Measurements from ENCODE around the gene TPCN1. TPM values are rescaled to one million over a fixed set of nuclear protein-coding genes. Genes with fewer than 3 reads are reported as not detected.

The TPCN1 gene
- total RNA-seq, 1 donor from 2014 or later: 57.5 TPM

DNA sequence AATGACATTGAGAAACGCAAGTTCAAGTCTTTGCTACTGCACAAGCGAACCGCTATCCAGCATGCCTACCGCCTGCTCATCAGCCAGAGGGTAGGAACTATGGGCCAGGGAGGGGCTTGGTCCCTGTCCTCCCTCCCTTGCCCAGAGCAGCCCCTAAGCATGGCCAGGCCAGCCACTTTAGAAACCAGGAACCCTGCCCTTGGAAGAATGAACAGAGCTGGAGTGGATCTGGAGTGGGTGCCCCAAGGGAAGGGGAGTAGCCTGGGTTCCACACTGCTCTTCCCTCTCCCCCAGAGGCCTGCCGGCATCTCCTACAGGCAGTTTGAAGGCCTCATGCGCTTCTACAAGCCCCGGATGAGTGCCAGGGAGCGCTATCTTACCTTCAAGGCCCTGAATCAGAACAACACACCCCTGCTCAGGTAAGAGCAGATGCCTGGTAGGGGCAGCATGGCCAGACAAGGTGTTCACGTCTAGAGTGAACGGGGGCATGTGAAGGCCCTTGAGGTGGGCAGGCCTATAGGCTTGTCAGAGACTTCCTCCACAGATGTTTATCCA, 55.8 kb downstream of the TPCN1 start:
- intact Hi-C loops (cut with micrococcal nuclease): loop anchor here (5.0 kb wide), 1 partner anchor 80 kb away; no protein-coding TSS in a partner anchor

DNA sequence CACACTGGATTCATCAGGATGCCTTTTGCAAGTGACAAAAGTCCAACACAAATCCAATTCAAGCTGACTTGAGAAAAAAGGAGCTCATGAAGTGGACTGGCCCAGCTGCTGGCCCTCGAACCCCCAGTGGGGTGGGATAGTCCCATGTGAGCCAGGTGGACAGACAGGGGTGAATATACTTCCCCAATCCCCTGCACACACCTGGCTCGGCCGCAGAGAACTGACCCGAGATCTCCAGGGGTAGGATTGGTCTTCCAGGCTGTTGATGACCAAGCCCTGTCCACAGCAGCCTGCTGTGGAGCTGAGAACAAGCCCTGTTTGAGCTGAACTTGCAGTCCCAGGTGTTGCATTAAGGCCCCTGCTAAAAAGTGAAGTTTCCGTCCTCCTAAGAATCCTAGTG, 56.2 kb downstream of the TPCN1 start:
- intact Hi-C loops (cut with micrococcal nuclease): loop anchor here (5.0 kb wide), 1 partner anchor 80 kb away; no protein-coding TSS in a partner anchor

DNA sequence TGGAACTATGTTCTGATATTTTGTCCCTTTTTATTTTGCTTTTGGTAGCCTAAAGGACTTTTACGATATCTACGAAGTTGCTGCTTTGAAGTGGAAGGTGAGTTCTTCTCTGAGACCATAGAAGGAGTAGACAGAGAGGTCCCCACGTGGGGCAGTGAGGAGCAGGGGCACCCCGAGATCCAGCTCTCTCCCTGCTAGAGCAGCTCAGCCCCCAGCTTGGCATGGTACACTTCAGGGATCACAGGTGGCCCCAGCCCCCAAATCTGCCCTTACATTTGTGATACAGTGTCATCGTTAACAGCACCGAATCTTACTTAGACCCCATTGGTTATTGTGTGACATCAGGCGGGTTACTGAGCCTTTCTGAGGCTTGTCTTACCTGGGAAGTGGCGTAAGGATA, 56.9 kb downstream of the TPCN1 start:
- intact Hi-C loops (cut with micrococcal nuclease): loop anchor here (5.0 kb wide), 1 partner anchor 81 kb away; no protein-coding TSS in a partner anchor

DNA sequence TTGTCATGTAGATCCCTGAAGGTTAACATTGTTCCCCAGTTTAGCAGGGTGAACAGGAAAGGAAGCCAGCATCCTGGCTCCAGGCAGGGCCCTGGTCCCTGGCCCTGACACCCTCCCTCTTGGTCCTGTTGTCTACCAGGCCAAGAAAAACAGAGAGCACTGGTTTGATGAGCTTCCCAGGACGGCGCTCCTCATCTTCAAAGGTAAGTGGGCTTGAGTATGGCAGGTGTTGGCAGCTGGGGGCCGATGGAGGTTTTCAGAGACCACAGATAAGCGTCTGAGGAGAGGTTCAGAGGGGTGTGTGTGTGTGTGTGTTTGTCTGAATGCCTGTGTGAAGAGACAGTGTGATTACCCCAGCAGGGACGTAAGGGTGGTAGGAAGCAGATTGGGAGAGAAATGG, 57.4 kb downstream of the TPCN1 start:
- intact Hi-C loops (cut with micrococcal nuclease): loop anchor here (5.0 kb wide), 1 partner anchor 81 kb away; no protein-coding TSS in a partner anchor

DNA sequence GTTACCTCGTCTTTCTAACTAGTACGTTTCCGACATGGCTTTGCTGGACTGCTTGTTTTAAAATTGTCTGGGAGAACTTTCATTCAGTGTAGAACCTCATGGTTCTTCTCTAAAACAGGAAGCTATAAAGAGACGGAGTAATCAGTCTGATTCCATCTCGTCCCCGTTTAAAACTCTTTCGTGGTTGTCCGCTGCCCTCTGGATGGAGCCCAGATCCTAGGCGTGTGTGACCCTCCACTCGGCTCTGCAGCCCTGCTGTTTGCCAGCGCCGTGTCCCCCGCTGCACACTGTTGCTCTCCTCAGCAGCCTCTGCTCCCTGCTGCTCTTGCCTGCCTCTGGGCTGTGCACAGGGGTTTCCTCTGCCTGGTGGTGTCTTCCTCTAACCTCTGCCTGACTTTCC, 63.5 kb downstream of the TPCN1 start:
- intact Hi-C loops (cut with micrococcal nuclease): no loop called here

DNA sequence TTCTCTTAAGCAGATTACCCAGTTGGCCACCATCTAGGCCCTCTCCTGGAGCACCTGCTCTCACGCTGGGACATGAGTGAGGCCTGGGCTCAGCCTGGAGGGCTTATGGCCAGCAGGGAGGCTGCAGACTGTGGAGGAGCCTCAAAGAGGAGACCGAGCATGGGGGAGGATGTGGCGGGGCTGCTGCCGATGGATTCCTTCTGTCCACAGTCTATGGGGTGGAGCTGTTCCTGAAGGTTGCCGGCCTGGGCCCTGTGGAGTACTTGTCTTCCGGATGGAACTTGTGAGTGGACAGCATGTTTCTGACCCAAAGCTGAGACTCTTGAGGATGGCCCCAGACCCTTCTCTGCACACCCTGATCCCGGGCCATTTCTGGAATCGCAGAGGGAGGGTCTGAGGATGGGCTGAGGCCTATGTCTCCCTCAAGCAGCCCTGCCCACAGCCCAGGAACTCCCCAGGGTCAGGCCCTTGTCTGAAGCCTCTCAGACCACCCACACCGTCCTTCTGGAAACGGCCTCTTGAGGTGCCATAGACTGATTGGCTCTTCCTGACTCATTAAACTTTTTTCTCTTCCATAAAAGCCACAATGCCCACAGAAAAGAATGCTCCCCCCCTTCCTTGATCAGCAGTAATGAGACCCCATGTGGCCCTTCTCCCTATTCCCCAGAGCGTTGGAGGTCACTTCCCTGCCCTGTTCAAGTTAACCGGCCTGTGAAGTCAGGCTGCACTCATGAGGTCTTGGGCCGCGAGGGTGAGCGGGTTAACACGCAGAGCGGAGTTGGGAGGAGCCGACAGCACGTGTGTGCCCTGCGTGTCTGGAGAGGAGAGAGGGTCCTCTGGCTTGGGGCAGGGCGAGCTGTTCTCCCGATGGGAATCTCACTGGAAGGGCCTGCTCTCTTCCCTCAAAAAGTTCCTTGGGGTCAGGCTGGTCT, 64.7 kb downstream of the TPCN1 start:
- intact Hi-C loops (cut with micrococcal nuclease): no loop called here

DNA sequence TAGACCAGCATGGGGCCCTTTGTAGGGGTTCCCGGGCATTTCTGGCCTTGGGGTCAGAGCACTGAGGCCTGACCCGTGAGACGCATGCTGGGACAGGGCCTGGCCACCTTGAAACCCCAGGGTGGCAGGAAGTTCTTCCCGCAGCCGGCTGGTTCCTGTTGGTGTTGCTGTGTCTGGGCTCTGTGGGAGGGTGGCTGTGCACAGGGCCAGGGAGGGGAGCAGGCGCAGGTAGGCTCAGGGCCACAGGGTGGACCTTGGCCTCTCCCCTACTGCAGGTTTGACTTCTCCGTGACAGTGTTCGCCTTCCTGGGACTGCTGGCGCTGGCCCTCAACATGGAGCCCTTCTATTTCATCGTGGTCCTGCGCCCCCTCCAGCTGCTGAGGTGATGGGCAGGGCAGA, 65.4 kb downstream of the TPCN1 start:
- intact Hi-C loops (cut with micrococcal nuclease): no loop called here

DNA sequence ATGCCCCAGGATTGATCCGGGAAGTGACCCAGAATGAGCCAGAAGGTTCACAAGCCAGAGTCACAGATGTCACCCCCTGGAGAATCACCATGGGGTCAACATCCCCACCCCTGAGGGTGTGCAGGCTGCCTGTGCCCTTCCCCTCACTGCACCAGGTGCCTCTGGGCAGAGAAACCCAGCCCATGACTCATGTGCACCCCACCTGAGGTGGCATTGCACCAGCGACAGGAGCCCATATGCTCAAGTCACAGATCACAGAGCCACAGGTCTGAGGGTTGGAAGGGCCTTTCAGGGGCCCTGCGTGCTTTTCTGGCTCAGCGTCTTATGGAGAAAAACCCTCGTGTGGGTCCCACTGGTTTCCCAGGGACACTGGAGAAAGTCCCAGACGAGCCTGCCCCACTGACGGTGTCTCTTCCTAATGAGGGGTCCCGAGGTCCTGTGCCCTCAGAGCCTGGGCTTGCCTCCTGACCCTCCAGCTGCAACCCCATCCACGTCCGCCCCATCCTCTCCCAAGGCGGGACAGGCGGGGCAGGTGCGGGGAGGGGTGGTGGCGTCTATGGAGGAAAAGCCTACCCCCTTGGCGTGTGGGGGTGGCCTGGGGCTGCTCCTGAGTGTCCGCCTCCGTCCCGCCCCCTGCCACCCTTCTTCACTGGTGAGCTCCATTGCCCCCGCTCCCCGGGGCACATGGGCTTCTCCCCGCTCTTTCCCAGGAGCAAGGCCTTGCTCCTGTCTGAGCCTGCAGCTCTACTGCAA, 66.1 kb downstream of the TPCN1 start:
- intact Hi-C loops (cut with micrococcal nuclease): no loop called here

DNA sequence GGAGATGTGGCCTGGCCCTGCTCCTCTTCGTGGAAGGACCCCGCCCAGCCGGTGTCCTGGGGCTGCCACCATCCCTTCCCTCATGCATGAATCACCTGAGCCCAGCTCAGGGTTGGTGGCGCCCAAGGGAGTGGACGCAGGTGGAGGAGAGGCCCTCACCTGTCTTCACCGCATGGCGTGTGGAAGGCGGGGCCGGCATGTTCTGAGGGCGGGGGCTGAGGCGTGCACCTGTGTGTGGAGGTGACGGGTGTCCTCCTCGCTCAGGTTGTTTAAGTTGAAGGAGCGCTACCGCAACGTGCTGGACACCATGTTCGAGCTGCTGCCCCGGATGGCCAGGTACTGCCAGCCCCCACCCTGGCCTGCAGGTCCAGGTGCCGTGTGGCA, 66.6 kb downstream of the TPCN1 start:
- intact Hi-C loops (cut with micrococcal nuclease): no loop called here

DNA sequence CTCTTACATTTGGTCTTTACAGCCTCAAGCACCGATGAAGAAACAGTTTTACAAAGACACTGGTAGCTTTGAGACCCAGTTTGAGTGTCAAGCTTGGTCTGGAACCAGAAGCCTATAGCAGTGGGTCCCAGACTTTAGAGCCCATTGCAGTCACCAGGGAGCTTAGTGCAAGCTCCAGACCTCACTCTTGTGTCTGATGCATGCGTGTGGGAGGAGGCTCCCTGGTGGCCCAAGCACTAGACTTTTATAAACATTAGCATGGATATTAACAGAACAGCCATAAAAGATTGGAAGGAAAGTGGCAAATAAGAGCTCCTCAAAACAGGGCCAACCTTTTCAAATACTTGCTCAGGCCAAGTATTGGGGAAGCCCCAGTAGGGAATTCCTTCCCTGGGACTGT, 68.1 kb downstream of the TPCN1 start:
- intact Hi-C loops (cut with micrococcal nuclease): no loop called here

DNA sequence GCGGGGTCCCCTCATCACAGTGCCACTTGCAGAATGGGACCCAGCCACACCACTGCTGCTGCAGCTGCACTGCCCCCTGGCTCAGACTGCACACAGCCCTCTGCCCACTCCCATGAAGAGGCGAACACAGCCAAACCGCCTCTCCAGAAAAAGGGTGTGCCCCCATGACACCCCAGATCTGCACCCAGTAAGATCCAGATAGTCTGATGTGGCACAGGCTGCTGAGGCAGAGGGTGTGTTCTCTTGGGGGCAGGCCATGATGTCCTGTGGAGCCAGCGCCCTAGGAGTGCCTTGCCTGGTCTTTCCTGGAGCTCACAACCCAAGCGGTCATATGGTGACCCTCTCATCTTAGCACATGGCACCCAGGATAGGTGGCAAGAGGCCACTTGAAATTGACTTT, 69.2 kb downstream of the TPCN1 start:
- intact Hi-C loops (cut with micrococcal nuclease): no loop called here

DNA sequence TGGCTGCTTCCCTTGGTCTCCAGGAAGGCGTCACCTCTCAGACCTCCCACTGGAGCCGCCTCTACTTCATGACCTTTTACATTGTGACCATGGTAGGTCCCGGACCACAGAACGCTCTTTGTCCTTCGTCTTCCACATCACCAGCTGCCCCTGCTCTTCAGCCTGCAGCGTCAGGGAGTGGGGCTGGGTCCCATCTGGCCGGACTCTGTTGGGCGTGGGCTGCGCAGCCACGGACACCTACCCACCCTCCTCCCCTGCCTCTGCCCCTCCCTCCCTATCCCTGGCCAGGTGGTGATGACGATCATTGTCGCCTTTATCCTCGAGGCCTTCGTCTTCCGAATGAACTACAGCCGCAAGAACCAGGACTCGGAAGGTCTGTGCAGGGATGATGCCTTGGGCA, 70.3 kb downstream of the TPCN1 start:
- intact Hi-C loops (cut with micrococcal nuclease): no loop called here

DNA sequence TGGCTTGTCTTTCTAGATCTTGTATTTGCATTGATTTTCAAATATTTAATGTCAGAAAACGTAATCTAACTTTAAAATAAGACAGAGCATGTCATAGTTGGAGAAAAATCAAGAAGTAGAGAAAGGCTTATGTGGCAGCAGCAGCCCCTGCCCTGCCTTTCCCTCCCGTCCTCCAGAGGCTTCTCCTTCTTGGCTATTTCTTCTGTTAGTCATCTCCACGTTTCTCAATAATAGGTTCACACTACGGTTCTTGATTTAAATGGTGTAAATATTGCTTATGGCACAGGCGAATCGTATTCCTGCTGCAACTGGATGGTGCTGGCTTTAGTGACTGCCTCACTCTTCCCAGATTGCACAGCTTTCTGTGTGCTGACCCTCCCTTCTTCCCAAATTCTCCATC, 70.8 kb downstream of the TPCN1 start:
- intact Hi-C loops (cut with micrococcal nuclease): no loop called here

DNA sequence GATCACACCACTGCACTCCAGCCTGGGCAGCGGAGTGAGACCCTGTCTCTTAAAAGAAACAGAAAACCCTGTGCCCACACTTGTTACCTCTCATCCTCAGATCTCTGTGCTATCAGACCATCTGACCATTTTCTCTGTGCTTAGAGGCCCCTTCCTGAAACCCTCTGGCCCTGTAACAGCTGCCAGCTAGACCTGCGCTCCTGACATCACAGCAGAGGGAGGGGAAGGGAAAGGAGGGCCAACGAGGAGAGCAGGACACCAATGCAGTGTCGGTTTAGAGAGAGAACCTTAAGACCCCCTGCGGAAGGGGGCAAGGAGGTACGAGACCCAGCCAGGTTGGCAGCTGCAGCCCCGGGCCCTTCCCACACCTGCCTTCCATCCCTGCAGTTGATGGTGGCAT, 71.3 kb downstream of the TPCN1 start:
- intact Hi-C loops (cut with micrococcal nuclease): no loop called here

DNA sequence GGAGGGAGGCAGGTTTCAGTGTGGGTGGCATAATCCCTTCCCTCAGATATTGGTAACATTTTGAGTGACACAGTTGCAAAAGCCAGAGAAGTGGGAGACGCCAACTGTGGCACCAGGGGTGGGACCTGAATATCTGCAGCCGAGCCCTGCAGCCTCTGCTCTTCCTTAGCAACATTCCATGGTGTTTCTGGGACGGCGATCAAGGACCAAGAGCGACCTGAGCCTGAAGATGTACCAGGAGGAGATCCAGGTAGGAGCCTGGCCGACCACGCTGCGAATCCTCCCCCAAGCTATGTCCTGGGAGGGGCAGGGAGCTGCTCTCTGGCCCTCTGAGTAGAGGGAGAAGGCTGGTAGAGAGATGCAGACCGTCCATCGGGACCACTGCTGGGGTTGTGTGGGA, 71.8 kb downstream of the TPCN1 start:
- intact Hi-C loops (cut with micrococcal nuclease): no loop called here

DNA sequence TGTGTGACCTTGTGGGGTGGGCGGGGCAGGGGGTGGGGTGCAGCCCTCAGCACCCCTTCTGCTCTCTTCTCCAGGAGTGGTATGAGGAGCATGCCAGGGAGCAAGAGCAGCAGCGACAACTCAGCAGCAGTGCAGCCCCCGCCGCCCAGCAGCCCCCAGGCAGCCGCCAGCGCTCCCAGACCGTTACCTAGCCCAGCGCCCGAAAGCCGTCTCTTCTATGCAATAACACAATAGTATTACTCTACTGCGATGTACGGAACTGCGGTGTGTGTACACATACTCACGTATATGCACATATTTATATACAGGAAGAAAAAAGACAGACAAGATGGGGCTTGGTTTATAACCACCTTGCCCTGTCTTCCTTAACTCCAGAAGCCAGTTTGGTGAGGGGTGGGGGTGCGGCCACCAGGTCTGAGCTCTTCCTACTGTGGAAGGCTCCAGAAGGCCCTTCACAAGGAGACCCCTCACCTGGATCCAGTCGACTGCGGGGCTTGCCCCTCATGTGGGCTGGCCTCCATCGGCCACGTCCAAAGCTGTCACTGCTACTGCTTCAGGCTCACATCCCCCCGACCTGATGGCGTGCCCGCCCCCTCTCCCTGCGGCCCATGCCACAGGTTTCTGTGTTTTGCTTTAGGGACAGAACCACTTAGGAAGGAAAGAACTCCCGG, 74.8 kb downstream of the TPCN1 start:
- intact Hi-C loops (cut with micrococcal nuclease): no loop called here

DNA sequence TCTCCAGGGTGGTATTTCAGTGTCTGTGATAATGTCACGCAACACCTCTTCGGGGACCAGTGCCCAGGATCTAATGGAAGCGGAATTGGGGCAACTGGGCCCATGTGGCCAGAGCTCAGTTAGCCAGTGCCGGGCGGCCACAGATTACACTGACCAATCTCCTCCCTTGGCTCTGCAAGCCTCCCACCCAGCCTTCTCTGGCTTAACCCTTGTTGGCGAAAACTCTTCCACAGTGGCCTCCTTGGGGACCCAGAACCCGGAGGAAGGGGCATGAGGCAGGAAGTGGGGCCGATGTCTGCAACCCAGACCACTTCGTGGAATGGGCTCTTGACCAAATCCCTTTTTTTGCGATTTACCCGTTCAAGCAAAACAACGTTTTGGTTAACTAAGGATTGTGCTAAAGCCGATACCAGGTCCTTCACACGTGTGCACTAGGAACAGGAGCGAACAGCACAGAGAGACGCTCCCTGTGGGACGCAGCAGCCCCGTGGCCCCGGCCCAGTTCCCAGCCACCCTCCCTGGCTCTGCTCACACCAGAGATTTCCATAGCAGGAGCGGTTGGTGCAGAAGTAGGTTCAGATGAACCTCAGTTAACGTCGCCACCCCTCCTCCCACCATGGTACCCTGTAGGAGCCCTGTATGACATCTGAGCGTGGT, 75.4 kb downstream of the TPCN1 start:
- intact Hi-C loops (cut with micrococcal nuclease): no loop called here

DNA sequence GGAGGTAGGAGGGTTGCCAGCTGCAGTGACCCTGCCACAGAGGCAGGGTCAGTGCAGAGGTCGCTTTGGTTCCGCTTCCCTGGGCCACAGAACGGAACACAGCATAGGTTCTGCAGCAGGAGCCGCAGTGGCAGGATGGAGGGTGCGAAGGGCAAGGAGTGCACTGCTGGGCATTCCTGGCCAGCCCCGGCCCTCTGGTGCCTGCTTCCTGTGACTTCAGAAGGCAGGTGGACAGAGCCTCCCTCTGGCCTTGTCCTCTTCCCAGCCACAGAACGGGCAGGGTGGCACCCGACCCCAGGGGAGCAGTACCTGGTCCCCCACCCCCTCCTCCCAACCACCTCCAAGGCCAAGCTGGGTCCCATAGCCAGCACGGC, 75.9 kb downstream of the TPCN1 start:
- intact Hi-C loops (cut with micrococcal nuclease): no loop called here

DNA sequence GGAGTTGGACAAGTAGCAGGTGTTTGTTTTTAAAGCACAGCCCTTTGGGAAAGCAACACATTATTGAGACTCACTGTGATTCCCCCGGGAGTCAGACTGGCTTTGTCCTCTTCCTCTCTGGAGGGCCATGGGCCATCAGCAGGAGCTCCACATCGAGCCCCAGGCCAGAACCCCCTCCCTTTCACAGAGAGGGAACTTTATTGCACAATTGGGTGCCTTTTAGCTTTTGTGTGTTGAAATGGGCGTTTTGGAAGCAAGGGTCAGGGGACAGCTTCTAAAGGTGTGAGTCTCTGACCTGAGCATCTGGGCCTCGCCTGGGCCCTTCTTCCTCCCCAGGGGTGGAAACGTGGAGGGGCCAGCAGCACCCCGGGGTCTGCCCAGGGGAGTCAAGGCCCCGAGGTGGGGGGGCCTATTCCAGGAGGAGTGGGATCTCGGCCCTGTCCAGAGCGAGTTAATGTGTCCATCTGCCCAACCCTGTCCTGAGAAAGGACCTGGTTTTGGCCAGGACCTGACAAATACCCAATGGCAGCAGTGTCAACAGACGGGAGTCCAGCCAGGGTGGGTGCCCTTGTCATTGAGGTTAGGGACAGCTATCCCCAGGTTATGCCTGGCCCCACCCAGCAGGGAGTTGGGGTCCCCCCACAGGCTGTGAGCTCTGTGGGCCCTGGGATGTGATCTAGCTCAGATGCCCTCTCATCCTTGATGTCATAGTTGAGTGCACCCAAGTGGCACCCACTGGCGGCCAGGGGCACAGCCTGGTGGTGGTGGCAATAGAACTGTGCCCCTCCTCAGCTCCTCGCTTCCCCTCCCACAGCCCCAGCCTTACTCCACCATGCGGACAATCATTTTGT, 76.6 kb downstream of the TPCN1 start:
- intact Hi-C loops (cut with micrococcal nuclease): no loop called here

DNA sequence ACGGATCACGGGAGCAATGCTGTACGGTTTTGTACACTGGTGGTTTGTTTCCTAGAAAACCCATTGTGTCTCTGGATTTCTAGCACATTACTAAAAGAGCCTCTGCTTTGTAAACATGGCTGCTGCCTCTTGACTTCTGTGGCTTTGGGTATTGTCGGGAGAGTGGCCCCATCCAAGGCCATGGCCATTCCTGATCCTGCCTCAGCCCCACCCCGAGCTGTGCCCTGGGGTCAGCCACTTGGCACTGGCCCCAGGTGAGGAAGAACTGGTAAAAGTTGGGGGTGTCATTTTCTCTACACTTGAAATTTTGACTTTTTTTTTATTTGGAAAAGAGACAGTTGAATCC, 77.2 kb downstream of the TPCN1 start:
- intact Hi-C loops (cut with micrococcal nuclease): no loop called here
